Endodermal cell (in vitro differentiated cells): ENCODE results near the gene IL1RAP. TPM values are rescaled to one million over a fixed set of nuclear protein-coding genes. Genes with fewer than 3 reads are reported as not detected.

ENCODE experiments used
- DNase-seq: peaks from one replicate; pipeline ENCODE4 v3.0.0-alpha.2; 2017
- H3K27ac ChIP-seq: 2 replicates; pipeline ENCODE4 v1.5.1; 2013; ENCODE audit warnings: mild to moderate bottlenecking, low read depth, low read length, moderate library complexity
- H3K27me3 ChIP-seq: 2 replicates; pipeline ENCODE4 v1.6.1; 2013; ENCODE audit warnings: mild to moderate bottlenecking, low read length, moderate library complexity; ENCODE audit not compliant: insufficient read depth, control insufficient read depth, poor library complexity, severe bottlenecking
- H3K36me3 ChIP-seq: 2 replicates; pipeline ENCODE4 v1.7.0; 2013; ENCODE audit warnings: mild to moderate bottlenecking, low read length, moderate library complexity; ENCODE audit not compliant: control insufficient read depth, insufficient read depth
- H3K4me1 ChIP-seq: one replicate; pipeline ENCODE4 v1.7.0; 2013; ENCODE audit warnings: low read length; ENCODE audit not compliant: control insufficient read depth, insufficient read depth
- H3K4me3 ChIP-seq: 2 replicates; pipeline ENCODE4 v1.5.1; 2013; ENCODE audit warnings: mild to moderate bottlenecking, low read length, moderate library complexity
- H3K9ac ChIP-seq: 2 replicates; pipeline ENCODE4 v1.6.1; 2013; ENCODE audit warnings: mild to moderate bottlenecking, low read length, moderate library complexity; ENCODE audit not compliant: poor library complexity, severe bottlenecking; ENCODE audit errors: extremely low read depth
- H3K9me3 ChIP-seq: 2 replicates; pipeline ENCODE4 v1.6.1; 2013; ENCODE audit warnings: mild to moderate bottlenecking, low read length, moderate library complexity; ENCODE audit not compliant: control insufficient read depth
- H3K27ac Mint-ChIP-seq: 2 replicates; pipeline ENCODE4 v1.8.0; 2020; ENCODE audit warnings: mixed read lengths
- H3K27me3 Mint-ChIP-seq: 2 replicates; pipeline ENCODE4 v1.8.0; 2021; ENCODE audit warnings: mild to moderate bottlenecking, mixed read lengths; ENCODE audit not compliant: insufficient read depth
- H3K36me3 Mint-ChIP-seq: 2 replicates; pipeline ENCODE4 v1.8.0; 2020; ENCODE audit warnings: low read depth, mixed read lengths
- H3K4me1 Mint-ChIP-seq: 2 replicates; pipeline ENCODE4 v1.8.0; 2020; ENCODE audit warnings: mixed read lengths
- H3K4me3 Mint-ChIP-seq: 2 replicates; pipeline ENCODE4 v1.8.0; 2020; ENCODE audit warnings: mild to moderate bottlenecking, moderate library complexity, mixed read lengths
- H3K9me3 Mint-ChIP-seq: 2 replicates; pipeline ENCODE4 v1.8.0; 2020; ENCODE audit warnings: mild to moderate bottlenecking, mixed read lengths
- CTCF ChIP-seq: fragments of 200-600 bp; sonication (generic); conservative IDR thresholded peaks from 2 replicates; pipeline ENCODE4 v1.5.0; 2021; ENCODE audit warnings: antibody characterized with exemption, mild to moderate bottlenecking
- WGBS, 2 experiments: methylation state at CpG; one replicate each; pipeline versions ENCODE4 v1.1.5 to v1.1.7; 2013; ENCODE audit warnings: missing lambda C conversion rate in 2 of 2, mixed read lengths in 1 of 2; ENCODE audit not compliant: insufficient coverage in 1 of 2, insufficient read length in 1 of 2; 5-methylcytosine and 5-hydroxymethylcytosine counted together
- total RNA-seq, 2 donors: library from RNA; stranded (reverse); fragmentation: NEBNext Ultra II Directional in 1 of 2; extraction: Animal tissue kit (Norgen Biotek cat#: 25700) in 1 of 2; gene quantifications; 2 replicates in 1 of 2; 3 replicates in 1 of 2; pipeline ENCODE4 v1.2.1, GENCODE V29; 2021

The IL1RAP gene
- total RNA-seq, 2 donors from 2014 or later = 2.6 to 6.0 TPM

GRCh38 chr3:190580417-190580816 lies 66.5 kb downstream of the IL1RAP start:
- H3K4me1 ChIP-seq = no peaks in the 10 kb centered on the region
- H3K4me3 ChIP-seq = no peak overlapping the region
- no peaks in the 10 kb centered on the region for H3K36me3 ChIP-seq
- no peaks in the 10 kb centered on the region for H3K27me3 ChIP-seq
- TF ChIP-seq CTCF = no peak
- no peaks in the 10 kb centered on the region for H3K9me3 ChIP-seq
- no peaks in the 10 kb centered on the region for H3K36me3 Mint-ChIP-seq
- 100% methylated on average over 1 of the region's 2 CpGs; no CpG with 5 or more reads in 1 of the 2 experiments for WGBS, 2 experiments
- H3K9ac ChIP-seq = no peak overlapping the region
- H3K4me3 Mint-ChIP-seq = no peak overlapping the region
- no peaks in the 10 kb centered on the region for H3K27me3 Mint-ChIP-seq
- DNase-seq = no peak
- no peak overlapping the region for H3K27ac Mint-ChIP-seq
- peaks cover 4% of the 10 kb centered on the region for H3K9me3 Mint-ChIP-seq
- no peak overlapping the region for H3K27ac ChIP-seq
- peaks cover 4% of the 10 kb centered on the region for H3K4me1 Mint-ChIP-seq

DNA sequence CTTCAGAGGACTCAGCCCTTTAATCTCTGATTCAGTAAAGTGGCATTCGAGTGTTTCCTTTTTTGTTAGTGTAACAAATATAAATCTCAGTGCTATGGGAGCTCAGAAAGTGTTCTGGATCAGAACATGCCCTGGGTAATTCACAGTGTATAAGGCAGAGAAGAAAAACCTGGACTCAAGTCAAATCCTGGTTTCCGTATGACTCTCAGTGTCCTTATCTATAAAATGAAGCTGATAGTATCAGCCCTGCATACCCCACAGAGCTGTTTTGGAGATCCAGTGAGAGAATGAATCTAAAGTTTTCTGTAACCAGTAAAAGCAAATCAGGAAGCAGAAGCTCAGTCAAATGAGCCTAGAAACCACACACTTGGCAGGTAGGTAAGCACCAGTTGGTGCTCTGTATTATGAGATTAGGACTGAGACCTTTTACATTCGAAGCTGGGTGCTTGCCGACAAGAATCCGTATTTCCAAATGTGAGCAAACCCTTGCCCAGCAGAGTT lies 67.2 kb downstream of the IL1RAP start:
- Mint-ChIP-seq H3K27ac (no peak overlapping the region), H3K4me1 (peaks cover 9% of the 10 kb centered on the region), H3K27me3 (no peaks in the 10 kb centered on the region), H3K4me3 (no peak overlapping the region), H3K9me3 (peaks cover 4% of the 10 kb centered on the region), H3K36me3 (no peaks in the 10 kb centered on the region)
- H3K9me3 ChIP-seq = no peaks in the 10 kb centered on the region
- H3K9ac ChIP-seq = no peak overlapping the region
- no peak overlapping the region for H3K27ac ChIP-seq
- H3K4me1 ChIP-seq = no peaks in the 10 kb centered on the region
- 88 to 97% methylated on average over 5 of the region's 5 CpGs for WGBS, 2 experiments
- TF ChIP-seq CTCF = no peak
- H3K4me3 ChIP-seq = no peak overlapping the region
- H3K36me3 ChIP-seq = no peaks in the 10 kb centered on the region
- no peak for DNase-seq
- H3K27me3 ChIP-seq = no peaks in the 10 kb centered on the region

GRCh38 chr3:190582667-190583066 lies 68.8 kb downstream of the IL1RAP start:
- H3K27me3 ChIP-seq = no peaks in the 10 kb centered on the region
- Mint-ChIP-seq H3K27me3 (no peaks in the 10 kb centered on the region), H3K9me3 (peaks cover 4% of the 10 kb centered on the region), H3K36me3 (no peaks in the 10 kb centered on the region), H3K27ac (no peak overlapping the region), H3K4me3 (no peak overlapping the region), H3K4me1 (peaks cover 15% of the 10 kb centered on the region)
- H3K4me3 ChIP-seq = no peak overlapping the region
- TF ChIP-seq CTCF = no peak
- WGBS, 2 experiments = 92 to 100% methylated on average over 1 to 2 of the region's 2 CpGs
- H3K27ac ChIP-seq = no peak overlapping the region
- DNase-seq = no peak
- no peaks in the 10 kb centered on the region for H3K4me1 ChIP-seq
- no peaks in the 10 kb centered on the region for H3K36me3 ChIP-seq
- H3K9me3 ChIP-seq = no peaks in the 10 kb centered on the region
- H3K9ac ChIP-seq = no peak overlapping the region
